ENCODE data around the gene DMWD.

DMWD gene

DNA sequence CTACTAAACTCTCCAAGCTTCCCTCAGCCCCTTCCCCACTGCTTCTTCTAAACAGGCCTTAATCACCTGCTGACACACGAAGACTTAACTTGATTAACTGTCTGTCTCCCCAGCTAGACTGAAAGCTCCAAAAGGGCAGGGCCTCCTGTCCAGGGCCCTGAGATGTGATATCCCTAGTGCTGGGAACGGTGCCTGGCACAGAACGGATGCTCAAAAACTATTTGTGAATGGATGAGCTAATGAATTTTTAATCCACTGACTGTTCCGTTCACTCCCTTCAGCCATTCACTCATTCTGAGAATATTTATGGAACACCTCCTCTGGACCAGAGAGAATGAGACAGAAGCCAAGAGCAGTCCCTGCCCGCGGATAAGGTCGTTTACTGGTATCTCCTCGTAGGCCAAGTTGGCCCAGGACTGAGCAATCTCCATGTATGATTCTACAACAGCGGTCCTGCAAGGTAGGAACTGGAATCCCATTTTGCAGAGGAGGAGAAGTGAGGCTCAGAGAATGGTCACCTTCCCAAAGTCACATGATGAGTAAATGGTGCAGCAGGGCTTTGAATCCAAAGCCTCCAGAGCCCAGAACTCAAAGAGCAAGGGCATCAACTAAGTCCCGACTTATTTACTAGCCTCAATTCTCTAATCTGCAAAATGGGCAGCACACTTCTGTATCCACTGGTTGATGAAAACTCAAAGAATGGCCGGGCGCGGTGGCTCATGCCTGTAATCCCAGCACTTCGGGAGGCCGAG lies 3.4 kb downstream of the DMWD start:
- in situ Hi-C loops (cut with MboI; ENCODE audit: low sequenced_read_pairs): no loop called here

DNA sequence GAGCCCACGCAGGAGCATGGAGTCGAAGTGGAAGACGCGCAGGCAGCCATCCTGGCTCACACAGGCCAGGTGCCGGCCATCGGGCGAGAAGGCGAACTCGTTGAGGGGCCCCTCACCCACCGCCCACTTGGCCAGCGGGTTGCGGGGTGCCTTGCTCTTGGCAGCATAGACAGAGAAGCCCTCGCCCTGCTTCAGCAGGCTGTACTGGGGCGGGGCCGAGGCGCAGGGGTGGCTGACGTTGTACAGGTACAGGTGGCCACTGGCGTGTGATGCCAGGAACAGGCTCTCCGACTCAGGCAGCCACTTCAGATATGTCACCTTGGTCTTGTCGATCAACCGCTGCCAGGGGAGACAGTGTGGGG lies 6.1 kb downstream of the DMWD start:
- in situ Hi-C loops (cut with MboI; ENCODE audit: low sequenced_read_pairs): no loop called here

DNA sequence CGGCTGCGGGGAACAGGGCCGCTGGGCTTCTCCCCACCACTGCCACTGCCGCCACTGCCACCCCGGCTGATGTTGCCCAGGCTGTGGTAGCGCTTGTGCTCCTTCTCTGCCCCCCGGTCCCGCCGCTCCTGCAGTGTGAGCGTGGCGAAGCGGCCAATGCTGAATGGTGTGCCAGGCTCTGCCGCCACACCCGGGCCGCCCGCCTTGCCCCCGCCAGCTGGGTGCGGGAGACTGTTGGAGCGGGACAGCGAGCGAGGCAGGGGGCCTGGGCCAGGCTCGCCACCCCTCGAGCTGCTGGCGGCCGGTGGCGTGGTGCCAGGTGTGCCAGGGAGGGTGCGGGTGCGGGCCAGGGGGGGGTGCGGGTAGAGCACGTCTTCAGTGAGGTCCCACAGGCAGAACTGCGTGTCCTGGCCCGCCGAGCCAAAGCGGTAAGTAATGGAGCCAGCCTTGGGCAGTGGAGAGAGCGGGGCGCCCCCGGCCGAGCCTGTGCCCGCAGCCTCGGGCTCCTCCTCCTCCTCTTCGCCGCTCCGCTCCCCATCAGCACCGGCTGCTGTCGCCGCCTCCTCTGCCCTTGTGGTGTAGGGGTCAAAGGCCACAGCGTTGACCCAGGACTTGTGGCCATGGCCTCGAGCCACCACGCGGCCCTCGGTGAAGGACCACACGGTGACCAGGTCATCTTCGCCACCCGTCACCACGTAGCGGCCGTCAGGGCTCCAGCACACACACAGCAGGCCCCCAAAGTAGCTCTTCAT lies 6.7 kb downstream of the DMWD start:
- in situ Hi-C loops (cut with MboI; ENCODE audit: low sequenced_read_pairs): no loop called here

DNA sequence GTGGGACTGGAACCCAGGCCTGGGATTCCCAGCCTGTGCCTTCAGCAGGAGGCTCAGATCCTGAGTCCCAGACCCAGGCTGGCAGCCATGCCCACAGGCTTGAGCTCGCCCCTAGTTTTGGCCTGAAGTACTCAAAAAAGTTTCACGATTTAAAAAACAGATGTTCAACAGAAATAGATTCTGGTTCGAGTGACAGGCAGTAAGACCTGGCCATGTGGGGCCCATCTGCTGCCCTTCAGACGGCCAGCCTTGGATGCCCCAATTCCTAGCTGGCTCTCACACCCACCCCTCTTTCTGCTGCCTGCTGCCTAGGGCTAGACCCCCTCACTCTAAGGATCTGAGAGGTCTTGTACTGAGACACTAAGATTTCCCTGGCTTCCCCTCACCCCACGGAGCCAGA lies 7.5 kb downstream of the DMWD start:
- in situ Hi-C loops (cut with MboI; ENCODE audit: low sequenced_read_pairs): no loop called here

DNA sequence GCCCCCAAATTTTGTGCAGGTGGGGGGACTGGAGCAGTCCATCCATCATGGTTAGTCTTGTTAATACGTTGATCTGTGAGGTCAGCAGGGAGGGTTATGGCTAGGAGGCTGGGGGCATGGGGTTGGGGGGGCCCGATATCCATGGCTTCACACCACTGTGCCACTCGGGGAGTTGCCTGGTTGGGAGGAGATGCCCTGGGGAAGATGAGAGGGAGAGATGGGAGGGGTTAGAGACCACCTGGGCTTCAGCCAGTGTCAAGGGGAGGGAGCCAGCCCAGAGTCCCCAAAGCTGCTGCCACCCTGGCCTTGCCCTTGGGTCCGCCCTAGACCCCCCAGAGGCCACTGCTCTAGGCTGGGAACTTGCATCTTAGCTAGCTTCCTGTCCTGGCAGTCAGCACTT lies 8.5 kb downstream of the DMWD start:
- in situ Hi-C loops (cut with MboI; ENCODE audit: low sequenced_read_pairs): no loop called here

DNA sequence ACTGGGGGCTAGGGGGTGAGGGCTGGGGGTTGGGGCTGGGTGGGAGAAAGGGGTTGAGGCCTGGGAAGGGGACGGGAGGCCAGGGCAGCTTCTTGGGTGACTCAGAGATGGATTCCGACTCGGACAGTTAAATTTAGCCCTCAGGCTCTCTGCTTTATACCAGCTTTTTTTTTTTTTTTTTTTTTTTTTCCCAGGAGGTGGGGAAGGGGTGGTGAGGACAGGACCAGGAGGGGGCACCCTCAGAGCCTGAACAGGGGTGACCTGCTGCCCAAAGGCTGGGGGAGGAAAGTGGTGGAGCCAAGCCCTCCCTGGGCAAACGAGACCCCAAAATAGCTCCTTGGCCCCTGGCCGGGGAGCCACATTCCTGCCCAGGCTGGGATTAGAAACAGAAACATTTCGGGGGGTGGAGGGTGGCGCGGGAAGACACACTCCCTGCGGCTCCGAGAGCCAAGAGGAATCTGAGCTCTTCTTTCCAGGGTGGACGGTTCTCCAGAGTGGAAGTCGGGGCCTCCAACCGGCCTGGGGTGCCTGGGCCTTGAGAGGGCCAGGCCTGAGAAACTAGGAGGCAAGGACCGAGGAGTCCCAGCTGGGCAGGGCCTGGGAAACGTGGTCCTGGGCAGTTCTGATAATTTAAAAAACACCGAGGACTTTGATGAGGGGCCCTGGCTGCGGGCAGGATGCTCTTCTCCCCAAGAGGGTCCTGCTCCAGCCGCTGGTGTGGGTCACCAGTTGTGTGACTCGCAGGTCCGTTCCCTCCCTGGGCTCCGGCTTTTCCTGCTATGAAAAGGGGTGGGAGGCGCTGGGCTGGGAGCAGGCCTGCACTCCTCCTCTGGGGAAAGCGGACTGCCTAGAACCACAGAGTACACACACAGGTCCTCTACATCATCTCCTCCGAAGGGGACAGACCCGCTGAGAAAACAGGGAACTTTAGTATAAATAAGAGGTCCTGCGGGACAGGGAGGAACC lies 9.5 kb downstream of the DMWD start:
- in situ Hi-C loops (cut with MboI; ENCODE audit: low sequenced_read_pairs): no loop called here

DNA sequence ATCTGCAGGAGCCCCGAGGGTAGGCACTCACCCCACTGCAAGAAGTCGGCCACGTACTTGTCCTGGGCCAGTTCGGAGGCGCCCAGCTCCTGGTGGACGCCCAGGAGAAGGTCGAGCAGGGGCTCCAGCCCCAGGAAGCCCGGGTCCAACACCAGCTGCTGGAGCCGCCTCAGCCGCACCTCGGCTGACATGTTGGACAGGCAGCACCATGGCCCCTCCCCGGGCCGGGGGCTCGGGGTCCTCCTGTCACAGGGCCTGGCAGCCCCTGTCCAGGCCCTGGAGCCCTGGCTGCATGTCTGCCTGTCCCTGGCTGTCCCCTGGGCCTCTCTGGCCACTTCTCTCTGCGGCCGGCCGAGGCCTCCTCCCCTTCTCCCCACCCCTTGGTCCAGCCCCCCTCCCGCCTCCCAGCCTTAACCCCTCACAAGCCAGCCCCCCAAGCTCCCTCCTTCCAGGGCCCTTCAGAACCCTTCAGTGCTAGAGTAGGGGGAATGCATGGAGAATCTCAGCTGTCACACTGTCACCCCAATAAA lies 10.4 kb downstream of the DMWD start, which contains the start of gene DMPK:
TSS of gene DMPK (minus strand) at position 329 of the 530 bp plus-strand sequence. CDS start at position 191, 138 bp downstream.
- in situ Hi-C loops (cut with MboI; ENCODE audit: low sequenced_read_pairs): no loop called here

DNA sequence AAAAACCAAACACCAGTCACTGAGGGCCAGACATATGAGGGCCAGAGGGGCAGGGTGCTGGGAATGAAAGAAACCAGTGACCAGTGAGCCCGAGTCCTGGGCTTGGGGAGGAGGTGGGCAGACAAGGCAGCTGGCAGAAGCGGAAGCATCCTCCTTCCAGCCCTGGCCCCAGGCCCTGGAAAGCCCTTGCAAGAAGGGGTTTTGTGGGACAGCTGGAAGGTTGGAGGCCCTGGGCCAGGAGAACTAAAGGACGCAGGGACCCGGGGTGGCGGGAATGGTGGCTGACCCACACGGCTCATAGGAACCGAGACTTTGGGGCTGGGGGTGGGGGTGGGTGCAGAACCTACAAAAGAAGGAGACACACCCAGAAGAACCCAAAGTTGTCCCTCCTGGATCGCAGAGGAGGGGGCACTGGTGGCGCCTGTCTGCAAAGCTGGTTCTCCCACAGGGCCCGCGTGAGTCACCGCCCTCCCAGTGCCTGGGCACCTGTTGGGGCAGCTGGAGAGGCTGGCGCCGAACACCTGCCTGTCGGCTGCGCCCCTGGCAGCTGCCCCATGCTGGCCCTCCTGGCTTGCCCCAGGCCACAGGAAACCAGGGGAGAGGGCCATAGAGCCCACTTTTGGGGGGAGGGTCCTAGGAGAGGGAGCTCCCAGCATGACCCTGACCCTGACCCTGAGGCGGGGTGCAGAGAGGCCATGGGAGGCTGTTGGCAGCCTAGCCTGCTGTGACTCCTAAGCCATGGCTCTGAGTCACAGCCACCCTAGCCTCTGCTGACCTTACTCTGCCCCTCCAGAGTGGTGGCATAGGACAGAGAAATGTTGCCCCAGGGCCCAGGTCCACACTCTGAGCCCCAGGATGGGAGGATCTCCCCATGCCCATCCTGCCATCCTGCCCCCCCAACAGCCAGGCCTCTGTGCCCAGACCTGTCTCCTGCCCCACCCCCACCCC lies 11.2 kb downstream of the DMWD start:
- in situ Hi-C loops (cut with MboI; ENCODE audit: low sequenced_read_pairs): no loop called here

DNA sequence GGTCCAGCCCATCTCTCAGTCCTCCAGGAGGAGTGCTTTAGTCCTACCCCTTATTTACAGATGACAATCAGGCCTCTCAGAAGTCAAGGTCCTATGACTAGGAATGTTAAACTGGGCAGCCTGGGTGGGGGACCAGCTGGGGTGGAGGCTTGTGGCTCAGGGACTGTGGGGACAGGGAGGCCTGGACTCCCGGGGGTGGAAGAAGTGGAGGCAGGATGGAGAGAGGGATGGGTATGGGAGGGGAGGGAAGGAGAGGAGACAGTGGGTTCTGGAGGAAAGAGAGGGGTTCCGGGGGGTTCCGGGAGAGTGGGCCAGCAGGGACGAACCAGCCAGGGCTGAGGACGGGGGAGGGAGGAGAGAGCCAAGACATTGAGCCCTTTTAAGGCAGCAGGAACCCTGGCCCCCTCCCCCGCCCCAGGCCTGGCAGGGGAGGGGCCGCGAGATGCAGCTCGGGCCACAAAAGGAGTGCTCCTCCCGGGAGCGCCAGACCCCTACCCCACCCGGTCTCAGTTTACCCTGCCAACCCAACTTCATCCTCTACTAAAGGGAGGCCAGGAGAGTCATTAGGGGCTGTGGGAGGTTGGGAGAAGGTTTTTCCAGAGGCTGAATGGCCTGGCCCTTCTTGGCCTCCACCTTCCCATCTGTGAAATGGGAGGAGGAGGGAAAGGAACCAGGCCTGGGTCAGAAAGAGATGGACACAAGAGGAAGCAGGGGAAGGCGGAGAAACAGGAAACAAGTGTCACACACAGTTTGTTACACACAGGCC lies 12.0 kb downstream of the DMWD start:
- in situ Hi-C loops (cut with MboI; ENCODE audit: low sequenced_read_pairs): no loop called here

DNA sequence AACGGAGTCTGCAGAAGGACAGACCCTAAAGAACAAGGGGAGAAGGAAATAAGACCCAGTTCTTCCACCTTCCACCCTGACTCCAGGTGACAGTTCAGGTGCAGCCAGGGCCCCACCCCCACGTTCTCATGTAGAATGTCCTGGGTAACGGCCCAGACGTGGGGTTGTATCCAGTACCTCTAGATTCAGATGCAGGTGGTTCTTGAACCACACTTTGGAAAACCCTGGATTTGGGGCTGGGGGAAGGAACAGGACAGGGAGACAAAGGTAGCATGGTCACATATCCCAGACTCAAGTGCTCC lies 12.5 kb downstream of the DMWD start:
- in situ Hi-C loops (cut with MboI; ENCODE audit: low sequenced_read_pairs): no loop called here

DNA sequence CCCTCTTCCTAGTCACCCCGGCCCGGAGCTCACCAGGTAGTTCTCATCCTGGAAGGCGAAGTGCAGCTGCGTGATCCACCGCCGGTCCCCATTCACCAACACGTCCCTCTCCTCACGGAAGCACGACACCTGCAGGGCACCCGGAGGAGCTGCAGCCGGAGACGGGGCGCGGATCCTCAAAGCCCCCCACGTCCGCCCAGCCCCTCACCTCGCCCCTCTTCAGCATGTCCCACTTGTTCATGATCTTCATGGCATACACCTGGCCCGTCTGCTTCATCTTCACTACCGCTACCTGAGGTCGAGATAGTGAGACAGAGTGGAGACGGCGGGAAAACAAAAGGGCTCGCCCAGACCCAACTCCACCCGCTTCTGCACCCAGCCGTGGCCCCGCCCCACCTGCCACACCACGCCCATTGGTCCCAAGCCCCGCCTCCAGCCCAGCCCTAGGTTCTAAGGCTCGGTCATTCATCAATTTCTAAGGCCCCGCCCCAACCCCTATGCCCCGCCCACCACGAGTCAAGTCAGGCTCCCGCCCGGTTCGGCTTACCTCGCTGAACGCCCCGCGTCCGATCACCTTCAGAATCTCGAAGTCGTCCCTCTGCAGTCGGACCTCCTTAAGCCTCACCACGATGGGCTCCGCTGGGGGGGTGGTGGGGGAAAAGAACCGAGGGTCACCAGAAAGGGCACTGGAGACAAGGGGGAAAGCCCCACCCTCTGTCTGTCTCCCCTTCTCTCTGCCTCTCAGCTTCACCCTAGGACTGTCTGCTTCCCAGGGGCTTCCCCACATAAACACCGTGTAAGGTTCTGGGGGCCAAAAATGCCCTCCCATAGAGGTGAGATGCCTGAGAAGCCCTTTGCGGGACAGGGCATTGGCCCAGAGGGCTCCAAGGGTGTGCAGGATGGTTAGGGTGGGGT lies 13.2 kb downstream of the DMWD start:
- in situ Hi-C loops (cut with MboI; ENCODE audit: low sequenced_read_pairs): no loop called here

DNA sequence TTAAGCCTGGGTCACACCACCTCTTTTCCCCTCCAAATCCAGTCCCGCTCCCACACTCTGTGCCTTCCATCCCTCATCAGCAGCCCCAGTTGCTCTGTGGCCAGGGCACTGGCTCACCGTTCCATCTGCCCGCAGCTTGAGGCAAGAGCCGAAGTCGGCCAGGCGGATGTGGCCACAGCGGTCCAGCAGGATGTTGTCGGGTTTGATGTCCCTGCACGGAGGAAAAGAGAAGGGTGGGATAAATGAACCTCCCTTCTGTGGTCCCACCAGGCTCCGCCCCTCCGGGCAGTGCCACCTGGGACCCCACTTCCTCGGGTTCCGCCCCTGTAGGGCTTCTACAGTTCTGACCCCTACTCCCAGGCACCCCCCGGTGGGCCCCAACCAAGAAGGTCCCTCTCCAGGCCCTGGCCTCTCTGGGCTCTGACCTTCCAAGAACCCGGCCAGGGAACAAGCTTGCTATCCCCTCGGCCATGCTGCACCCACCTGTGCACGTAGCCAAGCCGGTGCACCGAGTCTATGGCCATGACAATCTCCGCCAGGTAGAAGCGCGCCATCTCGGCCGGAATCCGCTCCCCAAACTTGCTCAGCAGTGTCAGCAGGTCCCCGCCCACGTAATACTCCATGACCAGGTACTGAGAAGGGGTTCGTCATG lies 14.5 kb downstream of the DMWD start:
- in situ Hi-C loops (cut with MboI; ENCODE audit: low sequenced_read_pairs): no loop called here

DNA sequence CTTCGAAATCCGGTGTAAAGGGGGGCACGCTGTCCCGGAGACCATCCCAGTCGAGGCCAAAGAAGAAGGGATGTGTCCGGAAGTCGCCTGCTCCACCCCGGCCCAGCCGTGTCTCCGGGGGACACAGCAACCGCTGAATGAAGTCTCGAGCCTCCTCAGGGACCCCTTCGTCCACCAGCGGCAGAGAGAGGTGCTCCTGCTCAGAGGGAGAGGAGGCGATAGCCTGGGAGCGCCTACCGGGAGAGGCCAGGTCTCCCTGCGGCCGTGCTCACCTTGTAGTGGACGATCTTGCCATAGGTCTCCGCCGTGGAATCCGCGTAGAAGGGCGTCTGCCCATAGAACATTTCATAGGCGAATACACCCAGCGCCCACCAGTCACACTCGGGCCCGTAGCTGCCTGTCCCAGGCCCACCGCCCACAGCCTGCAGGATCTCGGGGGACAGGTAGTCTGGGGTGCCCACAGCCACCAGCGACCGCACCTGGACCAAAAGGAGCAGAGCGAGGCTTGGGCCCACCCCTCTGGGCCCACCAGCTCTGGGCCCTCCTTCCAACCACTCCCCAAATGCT lies 15.2 kb downstream of the DMWD start:
- in situ Hi-C loops (cut with MboI; ENCODE audit: low sequenced_read_pairs): no loop called here

DNA sequence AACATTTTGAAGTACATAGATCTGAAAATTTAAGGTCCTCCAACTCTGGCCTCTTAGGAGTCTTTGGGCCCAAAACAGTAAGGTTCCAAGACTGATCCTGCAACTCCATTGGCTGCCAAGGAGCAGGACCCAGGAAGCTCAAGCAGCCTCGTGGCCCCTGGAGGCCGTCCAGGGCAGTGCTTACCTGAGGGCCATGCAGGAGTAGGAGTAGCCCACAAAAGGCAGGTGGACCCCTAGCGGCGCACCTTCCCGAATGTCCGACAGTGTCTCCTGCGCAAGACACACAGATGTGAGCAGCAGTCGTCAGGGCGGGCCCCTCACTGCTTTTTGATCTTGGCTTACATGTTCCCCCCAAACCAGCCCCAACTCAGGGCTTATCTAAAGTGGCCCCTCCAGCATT lies 17.9 kb downstream of the DMWD start:
- in situ Hi-C loops (cut with MboI; ENCODE audit: low sequenced_read_pairs): no loop called here

DNA sequence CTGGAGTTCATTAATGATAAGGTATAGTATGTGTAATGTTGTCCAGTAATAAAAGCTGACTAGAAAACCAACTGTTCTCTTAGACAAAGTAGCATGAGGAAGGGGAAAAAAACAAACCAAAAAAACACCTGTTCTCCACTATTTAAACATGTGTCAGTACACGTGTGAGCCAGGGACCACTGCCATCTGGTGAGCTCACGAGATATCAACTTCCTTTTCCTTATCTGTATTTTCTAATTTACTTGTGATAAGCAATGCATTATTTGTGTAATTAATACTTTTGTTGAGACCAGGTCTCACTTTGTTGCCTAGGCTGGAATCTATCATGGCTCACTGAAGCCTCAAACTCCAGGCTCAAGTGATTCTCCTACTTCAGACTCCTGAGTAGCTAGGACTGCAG lies 19.3 kb downstream of the DMWD start:
- in situ Hi-C loops (cut with MboI; ENCODE audit: low sequenced_read_pairs): no loop called here

DNA sequence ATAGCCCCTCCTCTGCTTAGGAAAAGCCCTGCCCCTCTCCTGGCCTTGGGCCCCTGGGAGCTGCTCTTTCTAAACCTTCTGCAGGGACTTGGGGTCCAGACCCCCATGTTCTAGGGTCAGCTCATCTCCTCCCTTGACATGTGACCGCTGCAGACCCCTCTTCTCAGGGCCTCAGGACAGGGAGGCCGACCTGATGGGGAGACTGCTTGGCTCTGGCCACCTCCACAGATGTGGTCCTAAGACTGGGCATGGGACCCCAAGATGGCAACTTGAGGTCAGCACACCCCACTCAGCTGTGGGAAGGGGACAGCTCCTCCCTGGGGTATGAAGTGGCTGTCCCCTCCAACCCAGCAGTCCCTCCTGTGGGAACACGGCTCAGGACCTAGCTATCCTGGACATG lies 19.7 kb downstream of the DMWD start:
- in situ Hi-C loops (cut with MboI; ENCODE audit: low sequenced_read_pairs): no loop called here

DNA sequence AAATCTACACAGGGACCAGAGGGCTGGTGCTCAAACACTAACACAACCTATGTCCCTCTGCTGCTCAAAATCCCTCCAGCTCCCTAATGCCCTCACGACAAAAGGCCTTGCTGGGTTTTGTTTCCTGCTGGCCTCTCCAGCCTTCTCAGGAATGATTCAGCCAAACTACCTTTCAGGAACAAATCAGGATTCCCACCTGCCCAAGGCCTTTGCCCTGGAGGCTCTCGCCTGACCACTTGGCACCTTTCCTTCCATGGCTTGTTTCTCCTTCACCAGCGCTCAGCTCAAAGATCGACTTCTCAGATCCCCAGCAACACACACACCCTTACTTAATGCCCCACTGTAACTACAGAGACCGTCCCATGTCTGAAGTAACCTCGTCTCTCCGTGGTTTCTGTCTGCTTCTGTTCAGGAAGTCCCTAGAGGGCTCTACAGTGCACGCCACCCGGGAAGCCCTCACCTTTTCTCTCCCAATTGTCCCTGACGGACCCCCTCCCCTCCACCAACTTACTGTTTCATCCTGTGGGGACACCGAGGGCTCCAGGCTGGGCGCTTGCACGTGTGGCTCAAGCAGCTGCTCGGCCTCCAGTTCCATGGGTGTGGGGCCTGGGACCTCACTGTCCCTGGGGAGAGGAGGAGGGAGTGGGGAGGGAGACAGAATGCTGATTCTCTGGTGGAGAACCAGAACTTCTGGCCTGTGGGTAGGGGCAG lies 20.4 kb downstream of the DMWD start:
- in situ Hi-C loops (cut with MboI; ENCODE audit: low sequenced_read_pairs): no loop called here

Measured in HL-60/S4 treated with retinoic acid at 250 ng/mL for 4 days and 3 days (cell line).